Natural killer cell (primary cell): Measurements from ENCODE around the gene OR8H1. TPM values are rescaled to one million over a fixed set of nuclear protein-coding genes. Genes with fewer than 3 reads are reported as not detected.

Source experiments
- ATAC-seq, 3 donors: fragments of 150-1000 bp in 2 of 3; fragments of 200-7000 bp in 1 of 3; cut with Tn5 transposase; 1 replicate in 1 of 3; 2 replicates in 2 of 3; pipeline ENCODE4 v1.10.0; 2021; ENCODE audit warnings: mild to moderate bottlenecking in 2 of 3, moderate library complexity in 2 of 3
- DNase-seq, 2 donors: peaks; one replicate each; pipeline versions ENCODE4 v3.0.0 to v3.0.0-alpha.2; 2013 to 2021; ENCODE audit warnings: mixed read lengths in 1 of 2
- H3K27ac ChIP-seq: one replicate; pipeline ENCODE4 v1.5.1; 2013; ENCODE audit warnings: mild to moderate bottlenecking, low read length
- H3K27me3 ChIP-seq: one replicate; pipeline ENCODE4 v1.6.1; 2013; ENCODE audit warnings: low read length; ENCODE audit not compliant: control insufficient read depth, insufficient read depth
- H3K36me3 ChIP-seq: one replicate; pipeline ENCODE4 v1.6.1; 2013; ENCODE audit warnings: low read length; ENCODE audit not compliant: control insufficient read depth, insufficient read depth
- H3K4me1 ChIP-seq: one replicate; pipeline ENCODE4 v1.6.1; 2013; ENCODE audit warnings: low read length; ENCODE audit not compliant: control insufficient read depth, insufficient read depth
- H3K4me3 ChIP-seq: one replicate; pipeline ENCODE4 v1.5.1; 2013; ENCODE audit warnings: low read length
- H3K9me3 ChIP-seq: one replicate; pipeline ENCODE4 v1.6.1; 2013; ENCODE audit warnings: low read length; ENCODE audit not compliant: control insufficient read depth, insufficient read depth
- H3K27ac Mint-ChIP-seq, 2 donors: one replicate each; pipeline ENCODE4 v1.8.0; 2022; ENCODE audit warnings: mild to moderate bottlenecking in 2 of 2, mixed read lengths in 2 of 2, moderate library complexity in 1 of 2
- H3K27me3 Mint-ChIP-seq, 2 donors: one replicate each; pipeline ENCODE4 v1.8.0; 2022; ENCODE audit warnings: low read depth in 2 of 2, mixed read lengths in 2 of 2
- H3K36me3 Mint-ChIP-seq: one replicate; pipeline ENCODE4 v1.8.0; 2022; ENCODE audit warnings: mixed read lengths
- H3K4me1 Mint-ChIP-seq, 2 donors: one replicate each; pipeline ENCODE4 v1.8.0; 2022; ENCODE audit warnings: mixed read lengths in 2 of 2
- H3K4me3 Mint-ChIP-seq: one replicate; pipeline ENCODE4 v1.8.0; 2022; ENCODE audit warnings: mild to moderate bottlenecking, moderate library complexity, mixed read lengths
- H3K9me3 Mint-ChIP-seq, 2 donors: one replicate each; pipeline ENCODE4 v1.8.0; 2022; ENCODE audit warnings: mixed read lengths in 2 of 2
- WGBS: methylation state at CpG from one replicate; pipeline ENCODE4 v1.1.7; 2013; ENCODE audit warnings: missing lambda C conversion rate; ENCODE audit not compliant: insufficient coverage; 5-methylcytosine and 5-hydroxymethylcytosine counted together
- intact Hi-C: fragments of 100-400 bp; cut with micrococcal nuclease; formaldehyde crosslinking; loops from one replicate; pipeline ENCODE4 v1.14.2; 2022
- total RNA-seq, 4 donors: library from RNA; stranded (reverse); fragments of 120-200 nt in 1 of 4; gene quantifications; one replicate each; pipeline versions ENCODE4 v1.2.3 to v1.2.4, GENCODE V29; 2013 to 2022
- TF ChIP-seq, protein P1 (sequence below): fragments of 200-600 bp; IDR thresholded peaks from one replicate; pipeline ENCODE4 v1.8.0; 2022; ENCODE audit warnings: antibody characterized with exemption

Gene OR8H1
- total RNA-seq, 3 donors from 2014 or later (not counting 1 experiment from before 2014, with no cell fraction given), result not detected

DNA sequence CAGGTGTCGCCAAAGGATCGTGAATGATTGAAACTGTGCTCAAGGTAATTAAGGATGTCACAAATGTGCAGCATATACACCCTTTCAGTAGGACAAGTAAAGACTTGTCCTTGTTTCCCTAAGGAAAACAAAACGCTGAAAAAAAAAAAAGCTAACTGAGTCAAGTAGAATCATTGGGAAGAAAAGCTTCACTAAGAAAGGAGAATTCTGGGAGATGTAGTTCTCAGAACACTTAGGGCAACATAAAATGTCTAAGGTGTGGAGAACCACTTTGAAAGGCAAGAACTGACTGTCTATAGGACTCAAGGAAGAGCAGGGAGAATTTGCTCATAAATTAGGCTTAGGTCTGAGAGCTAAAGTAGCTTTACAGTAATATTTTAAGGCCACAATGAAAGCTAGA lies 21.0 kb downstream of the OR8H1 start:
- Mint-ChIP-seq H3K36me3 (peaks cover 10% of the 10 kb centered on the region), H3K4me1 (no peaks in the 10 kb centered on the region), H3K4me3 (no peak overlapping the region), H3K27ac (no peak overlapping the region), H3K9me3 (peaks cover 13 to 37% of the 10 kb centered on the region in 2 donors), H3K27me3 (no peaks in the 10 kb centered on the region)
- H3K4me3 ChIP-seq, result no peak overlapping the region
- H3K4me1 ChIP-seq, result no peaks in the 10 kb centered on the region
- no peaks in the 10 kb centered on the region for H3K27me3 ChIP-seq
- WGBS, result 76% methylated on average over 3 of the region's 3 CpGs
- H3K27ac ChIP-seq, result no peak overlapping the region
- H3K36me3 ChIP-seq, result no peaks in the 10 kb centered on the region
- TF ChIP-seq, protein P1, sequence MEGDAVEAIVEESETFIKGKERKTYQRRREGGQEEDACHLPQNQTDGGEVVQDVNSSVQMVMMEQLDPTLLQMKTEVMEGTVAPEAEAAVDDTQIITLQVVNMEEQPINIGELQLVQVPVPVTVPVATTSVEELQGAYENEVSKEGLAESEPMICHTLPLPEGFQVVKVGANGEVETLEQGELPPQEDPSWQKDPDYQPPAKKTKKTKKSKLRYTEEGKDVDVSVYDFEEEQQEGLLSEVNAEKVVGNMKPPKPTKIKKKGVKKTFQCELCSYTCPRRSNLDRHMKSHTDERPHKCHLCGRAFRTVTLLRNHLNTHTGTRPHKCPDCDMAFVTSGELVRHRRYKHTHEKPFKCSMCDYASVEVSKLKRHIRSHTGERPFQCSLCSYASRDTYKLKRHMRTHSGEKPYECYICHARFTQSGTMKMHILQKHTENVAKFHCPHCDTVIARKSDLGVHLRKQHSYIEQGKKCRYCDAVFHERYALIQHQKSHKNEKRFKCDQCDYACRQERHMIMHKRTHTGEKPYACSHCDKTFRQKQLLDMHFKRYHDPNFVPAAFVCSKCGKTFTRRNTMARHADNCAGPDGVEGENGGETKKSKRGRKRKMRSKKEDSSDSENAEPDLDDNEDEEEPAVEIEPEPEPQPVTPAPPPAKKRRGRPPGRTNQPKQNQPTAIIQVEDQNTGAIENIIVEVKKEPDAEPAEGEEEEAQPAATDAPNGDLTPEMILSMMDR, result no peak
- DNase-seq, result no peak
- intact Hi-C loops, result no loop called here
- ATAC-seq, result no peak
- H3K9me3 ChIP-seq, result peaks cover 3% of the 10 kb centered on the region

DNA sequence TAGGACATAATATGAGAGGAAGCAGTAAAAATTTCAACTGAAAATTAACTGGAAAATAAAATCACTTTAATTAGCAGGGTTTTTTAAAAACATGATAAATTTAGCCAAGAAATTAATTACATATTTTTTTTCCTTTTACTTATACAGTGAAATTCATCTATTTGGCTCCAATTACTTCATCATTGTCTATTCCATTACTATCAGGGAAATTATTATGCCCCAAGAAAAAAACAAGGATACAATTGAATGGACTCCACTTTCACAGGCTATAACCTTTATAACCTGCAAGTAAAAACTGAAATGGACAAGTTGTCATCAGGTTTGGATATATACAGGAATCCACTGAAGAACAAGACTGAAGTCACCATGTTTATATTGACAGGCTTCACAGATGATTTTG lies 40.1 kb downstream of the OR8H1 start, which contains the start of gene OR5T3:
Gene OR5T3 (plus strand): TSS at position 301 of the 400 bp plus-strand sequence. CDS start 0 bp downstream, at position 301.
- no peak within 1 kb of the TSS for H3K4me3 Mint-ChIP-seq
- no peak for ATAC-seq
- Histone ChIP-seq H3K9me3 (no peaks in the 10 kb centered on the region), H3K36me3 (no peaks in the 10 kb centered on the region), H3K27me3 (no peaks in the 10 kb centered on the region), H3K4me3 (no peak within 1 kb of the TSS), H3K4me1 (no peaks in the 10 kb centered on the region), H3K27ac (no peak within 1 kb of the TSS)
- TF ChIP-seq, protein P1, result no peak
- peaks cover 9 to 27% of the 10 kb centered on the region in 2 donors for H3K9me3 Mint-ChIP-seq
- no peaks in the 10 kb centered on the region for H3K4me1 Mint-ChIP-seq
- no peak within 1 kb of the TSS for H3K27ac Mint-ChIP-seq
- intact Hi-C loops, result no loop called here
- no peak for DNase-seq
- peaks cover 13% of the 10 kb centered on the region for H3K36me3 Mint-ChIP-seq
- H3K27me3 Mint-ChIP-seq, result no peaks in the 10 kb centered on the region

Other genes starting within 250 kb of the OR8H1 start
- gene OR8I2, start 198.9 kb downstream of the OR8H1 start, total RNA-seq, result not detected
- not detected for gene OR8H2, start 188.6 kb downstream of the OR8H1 start, total RNA-seq
- gene OR8H3, start 169.9 kb downstream of the OR8H1 start, total RNA-seq, result not detected
- not detected for gene OR8J3, start 152.1 kb downstream of the OR8H1 start, total RNA-seq
- not detected for gene OR8K5, start 131.9 kb downstream of the OR8H1 start, total RNA-seq
- gene OR5J2, start 115.6 kb downstream of the OR8H1 start, total RNA-seq, result not detected
- not detected for gene OR5T2, start 58.0 kb downstream of the OR8H1 start, total RNA-seq
- gene OR5T3, start 40.0 kb downstream of the OR8H1 start, total RNA-seq, result not detected
- gene OR5T1, start 18.1 kb downstream of the OR8H1 start, total RNA-seq, result not detected
- gene OR8K3, start 22.9 kb upstream of the OR8H1 start, total RNA-seq, result not detected
- gene OR8K1, start 53.8 kb upstream of the OR8H1 start, total RNA-seq, result not detected
- gene OR8J1, start 62.0 kb upstream of the OR8H1 start, total RNA-seq, result not detected
- gene OR8U1, start 83.4 kb upstream of the OR8H1 start, total RNA-seq, result not detected
- gene OR5AL1, start 120.4 kb upstream of the OR8H1 start, total RNA-seq, result not detected
- gene OR5M3, start 181.1 kb upstream of the OR8H1 start, total RNA-seq, result not detected
- not detected for gene OR5M8, start 199.1 kb upstream of the OR8H1 start, total RNA-seq